DMS53 treated with DMSO at 0.1 percent for 48 hours (cell line): ENCODE data around the gene ADAMTS7.
"Not testable (repeated sequence)": the region's sequence is repeated elsewhere in the genome, so short reads cannot be mapped to it uniquely, and the experiment has no call there.

ENCODE experiments used
- DNase-seq: peaks from one replicate; lab custom pipeline; 2025; ENCODE audit not compliant: unreplicated experiment; lab: John Stamatoyannopoulos, UW

The ADAMTS7 gene

DNA sequence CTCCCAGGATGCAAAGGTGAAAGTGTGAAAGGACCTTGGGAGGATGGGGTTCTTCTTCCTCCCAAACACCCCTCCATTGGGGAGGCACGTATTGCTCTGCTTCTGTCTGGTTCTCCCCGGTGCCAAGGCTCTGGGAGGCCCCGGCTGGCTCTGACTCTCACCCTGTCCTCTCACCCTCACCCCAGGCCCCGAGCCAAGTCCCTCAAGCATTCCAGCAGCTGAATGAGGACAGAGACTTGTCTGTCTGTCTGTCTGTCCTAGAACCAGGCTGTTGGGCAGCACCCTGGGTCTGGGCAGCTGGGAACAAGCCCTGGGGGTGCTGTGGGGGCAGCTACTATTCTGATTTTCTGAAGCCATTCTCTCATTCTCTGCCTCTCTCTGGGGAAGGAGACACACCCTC lies 29.9 kb downstream of the ADAMTS7 start:
- not testable (repeated sequence) for DNase-seq

- DNase-seq, result not testable (repeated sequence)
Observed at GRCh38 chr15:78779975-78780374, 31.3 kb downstream of the ADAMTS7 start.

- DNase-seq, result not testable (repeated sequence)
Observed at GRCh38 chr15:78779176-78779785, 32.0 kb downstream of the ADAMTS7 start.

DNA sequence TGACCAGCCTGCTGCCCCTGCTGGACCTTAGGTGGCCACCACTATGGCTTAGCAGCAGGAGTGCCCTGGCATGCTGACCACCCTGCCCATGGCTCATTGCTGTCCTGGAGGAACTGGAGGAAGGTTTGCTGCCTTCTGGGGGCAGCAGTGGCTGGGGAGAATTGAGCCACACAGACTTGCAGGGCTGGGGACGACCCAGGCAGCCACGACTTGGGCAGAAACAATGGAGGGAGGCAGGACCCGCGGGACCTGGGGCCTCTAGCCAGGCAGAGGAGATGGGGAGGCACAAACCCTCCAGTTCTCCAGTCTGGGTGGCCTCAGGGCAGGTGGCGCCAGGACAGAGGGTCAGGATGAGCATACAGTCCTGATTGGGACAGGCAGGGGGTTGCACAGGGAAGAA lies 32.8 kb downstream of the ADAMTS7 start:
- no peak for DNase-seq

DNA sequence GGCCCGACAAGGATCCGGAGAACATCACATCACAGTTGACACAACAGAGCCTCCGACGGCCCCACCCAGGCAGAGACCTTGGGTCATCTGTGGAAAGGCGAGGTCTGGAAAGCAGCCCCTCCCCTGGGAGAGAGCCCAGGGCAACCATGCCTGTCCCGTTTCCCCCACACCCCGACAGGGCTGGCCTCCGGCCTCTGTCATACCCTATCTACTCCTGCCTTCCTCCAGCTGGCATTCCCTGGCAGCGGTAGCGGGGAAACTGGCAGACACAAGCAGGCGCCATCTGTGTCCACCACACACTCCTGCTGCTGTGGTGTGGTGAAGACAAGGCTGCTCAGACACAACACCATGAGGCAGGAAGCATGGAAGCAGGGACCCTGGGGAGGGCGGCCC lies 33.3 kb downstream of the ADAMTS7 start:
- not testable (repeated sequence) for DNase-seq

DNA sequence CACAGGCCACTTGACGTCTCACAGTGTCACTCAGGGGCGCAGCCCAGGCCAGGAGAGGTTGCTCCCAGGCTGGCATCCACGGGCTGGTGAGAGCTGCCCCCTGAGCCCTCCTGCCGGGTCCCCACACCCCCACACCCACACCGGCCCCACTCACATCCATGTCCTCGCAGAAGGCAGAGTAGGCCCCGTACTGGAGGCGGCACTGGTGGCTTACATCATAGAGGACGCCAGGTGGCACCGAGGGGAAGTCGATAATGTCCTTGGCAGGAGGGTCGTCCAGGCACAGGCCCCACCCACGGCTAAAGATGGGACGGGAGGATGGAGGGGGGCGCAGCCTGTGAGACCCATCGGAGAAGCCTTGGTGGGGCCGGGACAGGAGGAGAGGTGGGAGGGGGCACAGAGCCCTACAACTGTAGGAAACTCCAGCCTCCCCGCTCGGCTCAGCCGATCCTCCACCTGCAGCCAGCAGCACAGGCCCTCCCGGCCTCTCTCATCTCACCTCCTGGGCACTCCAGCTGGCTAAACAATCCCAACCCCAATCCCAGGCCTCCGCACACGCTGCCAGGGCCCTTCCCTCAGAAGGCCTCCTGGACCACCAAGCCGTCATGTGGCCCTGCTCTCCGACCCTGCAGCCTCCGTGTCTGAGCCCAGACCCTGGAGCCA lies 33.8 kb downstream of the ADAMTS7 start:
- DNase-seq, result not testable (repeated sequence)

GRCh38 chr15:78776046-78776925 lies 35.0 kb downstream of the ADAMTS7 start:
- not testable (repeated sequence) for DNase-seq

- DNase-seq, result no peak
Observed at GRCh38 chr15:78775472-78775871, 35.8 kb downstream of the ADAMTS7 start.

DNA sequence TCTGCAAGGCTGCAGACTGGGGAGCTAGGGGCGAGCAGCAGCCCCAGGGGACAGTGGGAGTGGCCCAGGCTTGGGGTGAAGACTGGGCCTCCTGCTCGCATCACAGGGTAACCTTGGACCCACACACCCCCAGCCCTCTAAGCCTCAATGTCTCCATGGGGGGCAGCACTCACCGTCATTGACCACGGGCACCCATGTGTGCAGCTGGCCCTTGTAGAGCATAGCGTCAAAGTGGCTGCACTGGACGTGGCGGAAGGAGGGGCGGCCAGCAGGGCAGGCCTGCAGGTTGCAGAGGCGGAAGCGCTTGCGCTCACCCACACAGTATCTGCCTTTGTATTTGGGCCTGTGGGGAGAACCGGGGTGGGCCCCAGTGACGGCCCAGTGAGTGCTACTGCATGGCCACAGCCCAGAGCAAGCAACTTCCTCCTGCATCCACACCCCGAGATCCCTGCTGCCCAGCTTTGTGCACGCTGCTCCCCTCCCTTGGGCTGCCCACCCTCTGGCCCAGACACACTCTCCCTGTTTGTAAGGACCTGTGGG lies 36.7 kb downstream of the ADAMTS7 start:
- DNase-seq, result not testable (repeated sequence)

DNA sequence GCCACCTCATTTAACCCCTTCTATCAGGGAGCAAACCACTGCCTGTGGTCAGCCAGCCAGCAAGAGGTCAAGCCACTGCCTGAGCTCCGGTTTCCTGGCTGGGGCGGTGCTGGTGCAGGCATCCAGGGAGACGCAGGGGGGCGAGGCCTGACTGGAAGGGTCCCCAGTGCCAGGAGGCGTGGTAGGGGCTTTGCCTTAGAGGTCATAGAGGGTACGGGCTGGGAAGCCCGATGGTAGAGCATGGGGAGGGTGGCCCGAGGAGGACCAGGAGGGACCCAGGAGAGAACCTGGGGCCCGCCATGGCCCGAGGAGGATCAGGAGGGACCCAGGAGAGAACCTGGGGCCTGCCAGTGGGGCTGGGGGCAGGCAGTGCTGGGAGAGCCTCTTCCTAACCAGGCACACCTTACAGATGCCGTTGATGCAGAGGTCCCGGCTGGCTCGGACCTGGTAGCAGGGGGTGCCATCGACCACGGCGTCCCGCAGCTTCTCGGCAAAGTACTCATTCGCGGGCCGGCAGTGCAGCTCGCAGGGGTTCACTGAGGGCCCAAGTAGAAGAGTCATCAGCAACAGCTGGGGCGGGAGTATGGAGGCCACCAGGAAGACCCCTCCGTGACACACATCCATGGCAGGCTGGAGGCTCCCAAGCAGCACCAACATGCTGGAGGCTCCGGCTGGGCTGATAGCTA lies 37.4 kb downstream of the ADAMTS7 start:
- DNase-seq, result not testable (repeated sequence)

GRCh38 chr15:78772738-78773137 lies 38.5 kb downstream of the ADAMTS7 start:
- no peak for DNase-seq

GRCh38 chr15:78771436-78772000 lies 39.7 kb downstream of the ADAMTS7 start:
- DNase-seq, result not testable (repeated sequence)

GRCh38 chr15:78771020-78771419 lies 40.2 kb downstream of the ADAMTS7 start:
- DNase-seq, result not testable (repeated sequence)

- not testable (repeated sequence) for DNase-seq
Observed at GRCh38 chr15:78769473-78770225, 41.6 kb downstream of the ADAMTS7 start.

DNA sequence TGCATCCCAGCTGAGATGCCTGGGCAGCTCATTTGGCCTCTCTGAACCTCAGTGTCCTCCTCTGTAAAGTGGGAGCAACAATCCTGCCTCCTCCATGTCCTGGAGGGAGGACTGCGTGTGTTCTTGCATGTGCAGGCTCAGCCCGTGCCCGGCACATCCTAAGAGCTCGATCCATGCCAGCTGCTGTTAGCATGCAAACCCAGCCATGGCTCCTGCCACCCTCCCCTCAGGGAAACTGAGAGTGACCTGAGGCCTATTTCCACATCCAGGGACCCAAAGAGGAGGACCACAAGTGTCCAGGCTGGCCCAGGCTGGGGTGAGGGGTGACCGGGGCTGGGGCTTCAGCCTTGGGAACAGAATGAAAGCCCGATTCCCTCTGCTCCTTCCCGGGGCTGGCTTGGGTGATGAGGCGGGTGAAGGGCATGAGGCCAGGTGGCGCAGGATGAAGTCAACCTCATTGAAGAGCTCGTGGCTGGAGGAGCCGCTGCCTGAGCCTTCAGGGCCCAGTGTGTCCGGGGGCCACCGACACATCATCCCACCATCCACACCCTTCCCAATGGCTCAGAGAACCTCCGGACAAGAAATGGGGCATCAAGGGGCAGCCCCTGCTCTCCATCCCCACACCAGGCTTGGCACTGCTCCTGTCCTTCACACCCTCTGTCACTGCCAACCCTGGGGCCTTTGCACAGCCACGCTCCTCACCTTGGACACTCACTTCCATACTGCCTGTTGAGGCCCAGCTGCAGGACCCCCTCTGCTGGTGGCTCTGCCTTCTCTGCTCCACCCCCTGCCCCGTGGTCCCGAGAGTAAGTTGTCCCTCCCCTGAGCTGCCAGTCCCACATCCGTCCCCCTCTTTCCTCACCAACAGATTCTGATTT lies 42.5 kb downstream of the ADAMTS7 start:
- no peak for DNase-seq

DNA sequence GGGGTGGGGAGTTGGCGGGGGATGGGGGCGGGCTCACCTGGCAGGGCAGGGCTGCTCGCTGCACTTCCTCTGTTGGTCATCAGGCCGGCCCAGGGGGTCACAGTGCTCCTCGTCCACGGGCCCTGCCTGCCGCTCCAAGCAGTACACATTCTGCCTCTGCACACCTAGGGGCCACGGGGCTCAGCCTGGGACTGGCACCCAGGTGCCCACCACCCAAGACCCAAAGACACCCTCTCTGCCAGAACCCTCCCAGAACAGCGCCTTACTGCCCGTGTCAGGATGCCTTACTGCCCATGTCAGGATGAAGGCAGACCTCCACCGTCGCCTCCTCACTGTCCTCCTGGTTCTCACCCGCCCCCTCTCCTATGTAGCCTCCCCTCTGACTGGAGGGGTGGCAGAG lies 43.2 kb downstream of the ADAMTS7 start:
- DNase-seq, result no peak

DNA sequence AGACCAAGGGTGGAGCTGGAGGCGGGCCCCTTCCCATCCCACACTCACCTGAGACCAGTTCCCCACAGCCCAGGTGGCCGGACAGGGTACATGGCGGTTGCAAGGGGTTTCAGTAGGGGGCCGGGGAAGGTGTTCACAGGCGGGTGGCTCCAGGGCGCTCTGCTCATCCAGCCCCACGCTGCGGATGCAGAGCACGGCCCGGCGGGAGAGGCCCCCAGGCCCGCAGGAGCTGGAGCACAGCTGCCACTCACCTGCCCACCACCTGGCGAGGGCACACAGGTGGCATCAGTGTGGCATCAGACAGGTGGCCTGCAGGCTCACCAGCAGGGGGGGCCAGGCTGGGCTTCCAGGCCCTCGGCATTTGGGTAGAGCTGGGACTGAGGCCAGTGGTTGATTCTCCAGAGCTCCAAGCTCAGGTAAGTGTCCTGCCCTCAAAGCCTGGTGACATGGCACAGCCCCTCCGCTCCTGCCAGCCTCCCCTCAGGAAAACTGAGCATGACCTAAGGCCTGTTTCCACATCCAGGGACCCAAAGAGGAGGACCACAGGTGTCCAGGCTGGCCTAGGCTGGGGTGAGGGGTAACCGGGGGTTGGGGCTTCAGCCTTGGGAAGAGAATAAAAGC lies 43.8 kb downstream of the ADAMTS7 start:
- DNase-seq, result no peak

GRCh38 chr15:78766641-78767071 lies 44.6 kb downstream of the ADAMTS7 start:
- not testable (repeated sequence) for DNase-seq
